ENCODE results near the gene CDK8. TPM values are rescaled to one million over a fixed set of nuclear protein-coding genes. Genes with fewer than 3 reads are reported as not detected.

The CDK8 gene
- total RNA-seq, 4 donors from 2014 or later = 8.5 to 15.1 (median 11.2) TPM

DNA sequence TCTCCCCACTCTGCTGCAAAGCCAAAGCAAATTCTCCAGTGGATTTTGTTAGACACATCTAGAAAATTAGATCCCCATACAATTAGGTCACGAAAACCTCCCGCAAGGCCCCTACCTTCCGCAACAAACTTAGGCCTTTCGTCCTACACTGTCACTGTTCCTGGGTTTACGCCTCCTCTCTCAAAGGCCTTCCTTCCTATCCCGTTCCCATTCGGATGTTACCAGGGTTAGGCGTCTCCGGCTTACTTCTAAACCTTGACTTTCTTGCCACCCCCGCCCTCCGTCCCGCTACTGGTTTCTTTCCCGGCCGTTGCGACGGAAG lies 32.6 kb upstream of the CDK8 start:
- TF ChIP-seq CTCF (IDR thresholded peaks at IDR 0.05; ENCODE audit: low read depth) = no peak

DNA sequence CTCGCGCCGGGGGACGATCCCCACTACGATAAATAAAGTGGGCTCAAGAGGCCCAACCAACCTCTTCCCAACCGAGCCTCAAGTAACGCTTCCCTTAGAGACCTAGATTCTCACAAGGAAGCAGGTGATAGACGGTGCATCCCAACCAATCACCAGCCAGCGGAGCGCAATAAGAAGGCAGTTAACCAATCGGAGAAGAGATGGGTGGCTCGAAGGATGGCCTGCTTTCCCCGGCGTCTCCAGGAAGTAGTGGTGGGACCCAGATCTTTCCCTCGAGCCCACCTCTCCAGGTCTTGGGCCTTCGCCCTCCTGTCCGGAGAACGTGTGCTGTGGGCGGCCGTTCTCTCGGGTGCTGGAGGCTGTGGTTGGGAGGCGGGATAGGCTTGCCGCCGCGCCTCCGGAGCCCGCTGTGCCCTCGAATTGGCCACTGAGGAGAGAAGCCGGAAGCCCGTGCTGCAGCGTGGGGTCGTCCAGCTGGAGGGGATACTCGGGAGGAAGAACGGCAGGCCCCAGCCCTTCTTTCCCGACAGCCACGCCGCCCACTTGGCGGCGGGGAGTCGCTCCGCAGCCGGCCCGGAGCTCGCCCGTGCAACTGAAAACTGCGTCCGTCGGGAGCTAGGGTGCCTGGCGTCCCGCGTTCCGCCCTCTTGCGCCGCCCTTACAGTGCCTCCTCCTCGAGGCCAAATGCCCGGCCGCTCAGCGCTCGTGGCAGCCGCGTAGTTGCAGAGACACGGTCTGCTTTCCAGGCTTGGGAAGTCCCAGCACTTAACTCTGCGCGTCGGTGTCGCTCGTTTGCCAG lies 32.0 kb upstream of the CDK8 start, which contains the start of gene RNF6:
TSS of gene RNF6 (minus strand) at position 594 of the 799 bp plus-strand sequence. CDS start 2,665 bp downstream, outside the sequence.
- TF ChIP-seq CTCF (IDR thresholded peaks at IDR 0.05; ENCODE audit: low read depth) = no peak

DNA sequence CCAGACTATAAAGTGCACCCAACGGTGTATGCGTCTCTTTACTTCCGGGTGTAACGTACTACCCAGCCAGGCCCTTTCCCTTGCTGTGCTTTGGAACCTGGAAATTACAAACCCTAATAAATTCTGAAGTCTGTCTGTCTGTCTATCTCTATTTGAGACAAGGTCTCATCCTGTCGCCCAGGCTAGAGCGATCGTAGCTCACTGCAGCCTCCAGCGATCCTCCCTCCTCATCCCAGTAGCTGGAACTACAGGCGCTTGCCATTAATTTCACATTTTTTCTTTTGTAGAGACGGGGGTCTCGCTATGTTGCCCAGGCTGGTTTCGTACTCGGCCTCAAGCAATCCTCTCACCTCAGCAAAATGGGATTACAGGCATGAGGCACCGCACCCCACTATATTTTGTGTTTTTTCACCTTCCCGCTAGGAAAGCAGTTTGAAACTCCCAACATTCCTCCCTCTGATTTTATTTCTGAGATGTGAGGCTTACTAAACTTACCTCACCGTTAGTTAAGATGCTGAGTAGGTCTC lies 31.3 kb upstream of the CDK8 start:
- no peak for TF ChIP-seq CTCF (IDR thresholded peaks at IDR 0.05; ENCODE audit: low read depth)

- TF ChIP-seq CTCF (IDR thresholded peaks at IDR 0.05; ENCODE audit: low read depth) = no peak
These were observed 27.9 kb upstream of the CDK8 start for GRCh38 chr13:26225896-26226617.

DNA sequence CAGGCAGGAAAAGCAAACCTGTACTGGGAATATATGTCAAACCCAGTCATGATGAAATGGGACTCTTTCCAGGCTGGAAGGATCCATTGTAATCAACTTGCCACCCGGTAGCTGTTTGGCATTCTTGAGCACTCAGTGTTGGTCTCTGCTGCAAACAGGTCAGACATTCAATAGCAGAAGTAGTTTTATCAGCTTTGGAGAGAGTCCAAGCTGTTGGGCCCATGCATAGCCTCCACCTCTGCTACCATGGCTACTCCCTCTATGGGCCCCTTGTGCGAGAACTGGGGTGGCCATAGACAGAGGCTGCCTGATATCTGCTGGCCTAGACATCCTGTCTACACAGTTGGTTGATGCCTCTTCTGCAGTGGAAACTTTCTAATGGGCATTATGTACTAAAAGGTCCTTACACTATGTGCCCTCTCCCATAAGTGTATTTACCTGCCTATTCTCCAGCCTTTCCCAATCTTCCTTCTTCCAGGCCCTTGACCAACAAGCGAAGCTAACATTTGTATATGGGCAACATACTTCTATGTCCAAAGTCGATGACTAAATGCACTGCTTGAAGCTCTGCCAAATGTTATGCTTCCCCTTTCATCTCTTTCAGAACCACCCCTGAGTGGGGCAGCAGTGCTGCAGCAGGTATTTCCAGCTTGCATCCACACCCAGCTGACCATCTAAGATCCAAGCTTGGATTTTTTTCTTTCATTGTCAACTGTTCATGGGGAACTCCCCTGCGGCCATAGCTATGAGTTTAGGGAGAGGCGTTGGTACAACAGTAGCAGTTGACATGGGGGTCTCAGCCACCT lies 26.6 kb upstream of the CDK8 start:
- TF ChIP-seq CTCF (IDR thresholded peaks at IDR 0.05; ENCODE audit: low read depth) = no peak

DNA sequence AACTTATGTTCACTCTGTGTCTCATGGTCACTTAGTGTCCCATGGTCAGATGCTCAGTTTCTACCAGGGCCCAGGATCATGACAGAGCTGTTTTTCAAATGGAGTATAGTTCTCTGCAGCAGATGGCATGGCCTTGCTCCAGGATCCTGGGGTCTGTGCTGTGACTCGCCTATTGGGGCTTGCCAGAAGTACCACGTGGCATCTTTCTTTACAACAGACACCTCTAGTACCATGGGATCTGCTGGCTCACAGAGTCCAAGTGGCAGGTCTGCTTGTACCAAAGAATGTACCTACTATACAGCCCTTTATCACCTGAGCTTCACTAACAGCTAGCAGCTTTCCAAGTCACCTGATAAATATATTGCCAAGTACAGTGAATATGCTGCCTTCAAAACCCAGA lies 25.8 kb upstream of the CDK8 start:
- TF ChIP-seq CTCF (IDR thresholded peaks at IDR 0.05; ENCODE audit: low read depth) = no peak

All from subcutaneous adipose tissue (tissue), 4 donors.